Inflammatory macrophage treated with lipopolysaccharide for 4 hours (primary cell): ENCODE data around the gene CCDC127.

Experiments used
- DNase-seq: peaks from one replicate; pipeline ENCODE4 v3.0.0-alpha.2; 2020

CCDC127 gene

DNA sequence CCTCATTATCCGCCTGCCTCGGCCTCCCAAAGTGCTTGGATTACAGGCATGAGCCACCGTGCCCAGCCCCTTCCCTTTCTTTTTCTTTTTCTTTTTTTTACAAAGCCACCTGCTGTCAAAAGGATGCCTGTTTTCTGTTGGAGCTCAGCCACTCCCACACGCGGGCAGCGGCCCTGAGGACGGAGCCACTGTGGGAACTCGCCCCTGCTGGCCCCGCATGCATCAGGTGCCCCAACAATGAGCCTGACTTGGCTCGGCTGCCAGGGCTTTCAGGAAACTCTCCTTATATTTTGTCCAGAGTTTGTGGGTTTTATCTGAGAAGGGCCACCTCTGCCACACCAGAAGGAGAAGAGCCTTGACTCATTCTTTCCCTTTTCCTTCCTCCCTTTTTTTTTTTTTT, 63.7 kb downstream of the CCDC127 start:
- DNase-seq: no peak

DNA sequence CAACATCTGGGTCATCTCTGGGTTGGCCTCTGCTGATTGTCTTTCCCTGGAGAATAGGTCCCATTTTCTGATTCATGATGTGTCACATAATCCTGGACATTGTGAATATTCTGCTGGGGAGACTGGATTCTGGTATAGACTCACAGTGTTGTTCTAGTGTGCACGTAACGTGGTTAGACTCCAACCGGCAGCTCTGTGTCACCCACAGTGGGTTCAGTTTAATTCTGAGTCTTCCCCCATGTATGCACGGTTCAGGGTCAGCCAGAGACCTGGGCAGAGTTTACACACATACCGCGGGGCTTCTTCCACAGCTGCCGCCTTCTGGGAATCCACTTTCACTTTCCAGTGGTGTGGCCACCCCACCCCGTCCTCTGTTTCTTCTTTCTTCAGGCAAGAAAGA, 64.7 kb downstream of the CCDC127 start:
- DNase-seq: no peak

- DNase-seq: no peak
These were observed 65.9 kb downstream of the CCDC127 start for GRCh38 chr5:152077-152476.

- no peak for DNase-seq
These were observed 67.2 kb downstream of the CCDC127 start for GRCh38 chr5:150746-151145.

- peak; percentile 25 for DNase-seq
These were observed 68.0 kb downstream of the CCDC127 start for GRCh38 chr5:149745-150485.

- DNase-seq: no peak
These were observed 70.2 kb downstream of the CCDC127 start for GRCh38 chr5:147751-148150.
